Hippocampal formation (tissue), 2 donors: ENCODE measurements around the gene SAXO1.

Experiments used
- DNase-seq, 2 donors: peaks; one replicate each; lab custom pipeline; 2025; lab: John Stamatoyannopoulos, UW

Gene SAXO1

GRCh38 chr9:18910916-18911315 is 122.1 kb downstream of the SAXO1 start:
- DNase-seq: no peak

DNA sequence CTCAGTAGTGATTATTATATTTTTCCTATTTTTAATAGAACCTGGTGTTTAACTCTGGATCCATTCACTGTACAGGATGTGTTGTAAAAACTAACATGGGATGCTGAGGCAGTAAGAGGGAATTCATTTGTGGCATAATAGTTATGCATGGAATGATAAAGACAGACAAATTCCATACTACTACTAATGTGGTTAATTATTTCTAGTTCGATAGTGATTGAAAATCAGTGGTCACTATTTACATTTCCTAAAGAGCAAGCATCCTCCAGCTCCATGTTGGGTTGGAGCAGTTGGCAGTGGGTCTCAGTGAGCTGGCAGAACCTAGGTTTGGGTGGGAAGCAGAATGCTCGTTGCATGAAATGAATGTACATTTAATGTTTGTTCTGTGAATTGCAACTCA is 122.6 kb downstream of the SAXO1 start:
- DNase-seq: no peak

DNA sequence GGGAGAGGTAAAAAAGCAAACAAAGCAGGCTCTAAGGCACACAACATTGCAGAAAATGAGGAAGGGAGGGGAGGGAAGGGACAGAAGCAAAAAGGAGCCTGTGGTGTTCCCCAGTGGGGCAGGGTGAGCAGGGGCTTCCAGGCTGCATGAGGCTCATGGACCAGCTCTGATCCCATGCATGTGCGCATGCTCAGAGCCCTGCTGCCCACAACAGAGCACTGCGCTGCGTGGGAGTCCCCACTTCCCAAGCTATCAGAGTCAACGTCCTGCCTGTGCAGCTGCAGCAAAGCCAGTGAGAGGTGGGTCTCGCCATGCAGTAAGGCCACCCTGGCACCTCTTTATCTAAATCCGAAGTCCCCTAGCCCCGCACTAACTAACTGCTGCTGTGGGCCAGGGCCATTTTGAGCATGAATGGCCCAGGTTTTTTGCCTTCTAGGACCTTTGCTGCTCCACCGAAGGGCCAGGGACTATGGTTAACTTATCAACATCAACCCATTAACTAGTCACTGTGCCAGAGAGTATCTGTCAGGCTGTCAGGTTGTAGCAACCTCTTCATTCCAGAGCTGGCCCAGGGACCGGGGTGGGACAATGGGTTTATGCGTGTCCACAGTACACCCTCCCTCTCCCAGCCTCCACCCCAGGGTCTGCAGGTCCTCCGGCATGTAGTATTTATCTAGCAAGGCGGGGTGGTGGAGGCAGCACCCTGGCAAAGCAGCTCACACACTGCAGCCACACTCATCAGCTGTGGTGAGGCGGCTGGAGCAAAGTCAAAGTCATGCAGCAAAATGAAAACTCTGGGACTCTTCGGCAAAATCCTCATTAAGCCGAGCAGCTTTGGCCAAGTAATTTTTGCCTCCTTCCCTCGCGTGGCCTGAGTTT is 123.6 kb downstream of the SAXO1 start:
- DNase-seq: no peak

GRCh38 chr9:18907927-18908625 is 124.9 kb downstream of the SAXO1 start:
- no peak for DNase-seq

DNA sequence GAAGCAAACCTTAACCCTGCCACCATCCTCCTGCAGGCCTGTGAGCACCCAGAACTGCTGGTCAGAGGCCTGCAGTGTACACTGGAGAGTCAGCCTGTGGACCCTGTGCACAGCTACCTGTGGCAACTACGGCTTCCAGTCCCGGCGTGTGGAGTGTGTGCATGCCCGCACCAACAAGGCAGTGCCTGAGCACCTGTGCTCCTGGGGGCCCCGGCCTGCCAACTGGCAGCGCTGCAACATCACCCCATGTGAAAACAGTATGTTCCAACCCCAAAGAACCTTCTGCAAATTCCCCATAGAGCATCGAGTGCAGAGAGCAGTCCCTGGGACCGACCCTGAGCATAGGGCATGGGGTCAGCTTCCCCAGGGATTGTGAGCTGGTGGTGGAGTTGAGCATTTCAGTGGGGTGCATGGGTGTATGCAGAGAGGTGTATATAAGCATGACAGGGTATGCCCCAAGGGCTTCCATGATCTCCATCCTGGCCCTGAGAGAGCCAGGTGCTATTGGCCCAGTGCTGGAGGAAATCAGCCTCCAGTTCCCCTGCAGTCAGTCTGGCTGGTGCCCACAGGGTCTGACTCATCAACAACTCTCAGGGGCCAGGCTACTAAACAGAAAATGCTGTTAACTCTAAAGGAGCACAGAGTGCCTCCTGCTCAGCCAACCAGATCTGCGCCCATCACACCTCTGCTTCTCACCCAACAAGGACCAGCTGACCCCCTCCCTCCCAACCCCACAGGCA is 126.2 kb downstream of the SAXO1 start:
- DNase-seq: no peak

GRCh38 chr9:18905883-18906629 is 127.0 kb downstream of the SAXO1 start:
- no peak for DNase-seq

- no peak for DNase-seq
Observed at GRCh38 chr9:18905028-18905882, 127.8 kb downstream of the SAXO1 start.

DNA sequence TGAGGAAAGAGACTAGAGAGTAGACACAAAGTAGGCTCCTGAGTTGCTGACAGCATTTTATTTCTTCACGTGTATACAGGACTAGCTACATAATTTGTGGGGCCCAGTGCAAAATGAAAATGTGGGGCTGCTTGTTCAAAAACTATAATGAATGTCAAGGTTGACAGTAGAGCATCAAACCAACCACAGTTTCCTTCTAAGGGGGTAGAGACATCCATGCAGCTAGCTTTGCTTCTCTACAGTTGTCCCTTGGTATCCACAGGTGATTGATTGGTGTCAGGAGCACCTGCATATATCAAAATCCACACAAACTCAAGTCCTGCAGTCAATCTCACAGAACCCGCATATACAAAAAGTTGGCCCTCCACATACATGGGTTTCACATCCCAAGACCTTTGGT is 129.6 kb downstream of the SAXO1 start:
- DNase-seq: no peak

- no peak for DNase-seq
Observed at GRCh38 chr9:18896531-18897179, 136.4 kb downstream of the SAXO1 start.

DNA sequence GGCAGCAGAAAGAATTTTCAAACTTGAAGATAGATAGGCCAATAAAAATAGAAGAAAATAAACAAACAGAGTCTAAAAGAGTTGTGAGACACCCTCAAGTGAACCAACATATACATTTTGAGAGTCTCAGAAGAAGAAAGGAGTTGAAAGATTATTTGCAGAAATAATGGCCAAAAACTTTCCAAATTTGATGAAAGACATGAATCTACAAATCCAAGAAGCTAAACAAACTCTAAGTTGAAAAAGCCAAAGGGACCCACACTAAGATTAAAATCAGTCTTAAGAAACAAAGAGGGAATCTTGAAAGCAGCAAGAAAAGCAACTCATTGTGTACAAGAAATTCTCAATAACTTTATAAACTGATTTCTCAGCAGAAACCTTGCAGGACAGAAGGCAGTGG is 137.0 kb downstream of the SAXO1 start:
- no peak for DNase-seq

DNA sequence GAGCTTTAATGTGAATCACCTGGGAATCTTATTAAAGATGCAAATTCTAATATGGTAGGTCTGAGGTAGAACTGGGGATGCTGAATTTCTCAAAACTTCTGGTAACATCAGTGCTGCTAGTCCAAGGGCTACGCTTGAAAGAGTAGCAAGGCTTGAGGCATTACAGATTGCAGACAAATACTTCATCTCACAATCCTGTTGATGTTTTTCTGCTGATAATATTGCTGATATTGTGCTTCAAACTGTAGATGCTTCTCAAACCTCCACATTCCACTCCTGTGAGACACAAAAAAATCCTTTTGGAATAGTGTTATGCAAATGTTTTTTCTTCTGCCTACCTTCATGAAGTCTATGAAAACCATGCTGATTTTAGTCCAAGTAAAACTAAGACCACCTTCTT is 139.5 kb downstream of the SAXO1 start:
- no peak for DNase-seq

DNA sequence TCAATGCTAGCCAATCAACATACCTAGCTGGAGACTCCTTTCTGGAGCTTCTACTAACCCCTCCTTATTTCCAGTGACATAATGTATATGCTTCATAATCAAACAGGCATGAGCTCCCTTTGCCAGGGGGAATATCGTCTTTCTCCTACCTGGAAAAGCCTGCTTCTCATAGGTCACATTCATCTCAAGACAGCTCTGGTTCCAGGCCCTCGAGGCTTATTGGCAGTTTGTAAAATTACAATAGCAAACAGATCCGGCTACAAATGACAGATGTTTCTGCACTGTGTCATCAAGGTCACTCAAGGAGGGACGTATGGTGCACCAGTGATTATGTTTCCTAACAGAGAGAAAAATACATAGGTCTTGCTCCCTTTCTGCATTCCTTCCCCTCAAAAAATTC is 140.0 kb downstream of the SAXO1 start:
- DNase-seq: no peak

GRCh38 chr9:18891946-18892670 is 140.9 kb downstream of the SAXO1 start:
- DNase-seq: no peak

GRCh38 chr9:18890372-18890771 is 142.6 kb downstream of the SAXO1 start:
- no peak for DNase-seq

GRCh38 chr9:18889550-18889949 is 143.5 kb downstream of the SAXO1 start:
- no peak for DNase-seq

GRCh38 chr9:18888290-18888689 is 144.7 kb downstream of the SAXO1 start:
- no peak for DNase-seq

- no peak for DNase-seq
Observed at GRCh38 chr9:18887546-18887945, 145.5 kb downstream of the SAXO1 start.

GRCh38 chr9:18881758-18882157 is 151.3 kb downstream of the SAXO1 start:
- DNase-seq: no peak

DNA sequence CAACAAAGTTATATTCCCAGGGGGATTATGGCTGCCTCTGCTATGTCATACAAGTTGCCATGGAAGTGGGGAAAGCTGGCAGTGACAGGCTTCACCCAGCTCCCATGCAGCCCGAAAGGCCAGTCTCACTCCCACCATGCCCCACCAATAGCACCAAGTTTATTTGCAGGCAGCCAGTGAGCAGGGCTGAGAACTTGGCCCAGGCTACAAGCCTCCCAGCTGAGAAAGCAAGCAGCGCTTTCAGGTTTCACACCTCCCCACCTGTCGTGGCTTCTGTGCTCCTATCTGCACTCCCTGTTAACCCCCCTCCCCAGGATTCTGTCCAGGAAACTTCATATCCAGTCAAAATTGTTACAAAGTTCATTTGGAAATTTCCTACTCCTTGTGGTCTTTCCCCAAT is 155.0 kb downstream of the SAXO1 start:
- no peak for DNase-seq
